ENCODE data around the gene KLHL3. TPM values are rescaled to one million over a fixed set of nuclear protein-coding genes. Genes with fewer than 3 reads are reported as not detected.

Gene KLHL3
- total and polyA plus RNA-seq, 2 donors (not counting 3 experiments of a cell fraction or from before 2014, with no cell fraction given): 8.8 to 13.6 TPM

DNA sequence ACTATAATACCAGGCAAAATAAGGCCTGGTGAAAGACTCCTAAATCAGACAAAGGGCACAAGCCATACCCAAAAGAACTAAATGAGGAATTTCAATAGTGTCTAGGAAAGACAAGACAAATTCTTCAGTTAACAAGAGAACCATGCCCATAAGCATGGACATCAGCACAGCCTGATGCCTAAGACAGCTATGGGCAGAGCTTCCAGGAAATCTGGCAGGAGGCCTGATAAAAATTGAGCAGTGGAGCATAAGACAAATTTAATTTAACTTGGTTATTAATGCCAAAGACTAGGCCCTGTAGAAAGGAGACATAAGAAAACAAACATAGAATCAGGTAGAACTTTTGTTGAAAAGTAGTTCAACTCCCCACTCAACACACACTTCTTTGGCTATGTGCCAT lies 17.3 kb downstream of the KLHL3 start:
- no peak for TF ChIP-seq EZH2 (IDR thresholded peaks at IDR 0.05; ENCODE audit: borderline replicate concordance, low read depth, low read length, severe bottlenecking)
- TF ChIP-seq POLR2A (IDR thresholded peaks at IDR 0.05; ENCODE audit: low read depth, low read length): no peak
- TF ChIP-seq, protein P1, sequence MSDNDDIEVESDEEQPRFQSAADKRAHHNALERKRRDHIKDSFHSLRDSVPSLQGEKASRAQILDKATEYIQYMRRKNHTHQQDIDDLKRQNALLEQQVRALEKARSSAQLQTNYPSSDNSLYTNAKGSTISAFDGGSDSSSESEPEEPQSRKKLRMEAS (IDR thresholded peaks at IDR 0.05; ENCODE audit: insufficient read depth, insufficient read length): no peak
- TF ChIP-seq JUN (IDR thresholded peaks at IDR 0.05; ENCODE audit: borderline replicate concordance, insufficient read depth, insufficient read length, low read depth): no peak
- TF ChIP-seq MYC (IDR thresholded peaks at IDR 0.05; ENCODE audit: low read depth, low read length): no peak
- TF ChIP-seq FOS (IDR thresholded peaks at IDR 0.05; ENCODE audit: borderline replicate concordance, insufficient read depth, low read length): no peak
- no peak for TF ChIP-seq GATA2 (IDR thresholded peaks at IDR 0.05; ENCODE audit: insufficient read depth, insufficient read length, low read depth, low read length)
- TF ChIP-seq POLR2AphosphoS5 (IDR thresholded peaks at IDR 0.05; ENCODE audit: insufficient read depth, low read depth, low read length): no peak
- H3K4me3 ChIP-seq (replicated peaks in 1 of 3; ENCODE audit: insufficient read depth in 1 of 3, low read depth in 1 of 3, low read length in 3 of 3): no peak overlapping the region
- H3K9ac ChIP-seq (replicated peaks; ENCODE audit: extremely low read depth, insufficient read depth, low read length): no peak overlapping the region
- peaks cover 0 to 2% of the 10 kb centered on the region in 2 experiments for H3K36me3 ChIP-seq (ENCODE audit: control insufficient read depth in 2 of 2, extremely low read depth in 1 of 2, insufficient read depth in 2 of 2, low read length in 2 of 2)
- no peak overlapping the region for H3K27ac ChIP-seq (ENCODE audit: insufficient read depth, low read depth, low read length)
- no TSS peak for BruUV-seq (replicated peaks)
- no peak overlapping the region for H3K4me2 ChIP-seq (ENCODE audit: insufficient read depth, low read length)
- H3K27me3 ChIP-seq (ENCODE audit: control insufficient read depth in 2 of 2, insufficient read depth in 2 of 2, low read length in 2 of 2): no peaks in the 10 kb centered on the region
- intact Hi-C loops (cut with micrococcal nuclease): no loop called here
- no peaks in the 10 kb centered on the region for H3K9me3 ChIP-seq (replicated peaks; ENCODE audit: control insufficient read depth, insufficient read depth, low read length)
- dilution Hi-C loops (cut with MboI; ENCODE audit: extremely low pct_ligation_motif_present, low sequenced_read_pairs): no loop called here
- H2AFZ ChIP-seq (ENCODE audit: low read depth, low read length): no peak overlapping the region
- DNase-seq (ENCODE audit: low read depth, low spot score) (no peak), FAIRE-seq (no peak)
- ChIA-PET CTCF (interaction anchor here (1.1 to 5.4 kb wide), 4 partner anchors 9 to 59 kb away, joined by 7 to 45 read pairs (median 10); no protein-coding TSS in a partner anchor), POLR2A (no interaction called here)
- no peaks in the 10 kb centered on the region for H3K79me2 ChIP-seq (ENCODE audit: control insufficient read depth, insufficient read depth, low read length)
- no peaks in the 10 kb centered on the region for H3K9me1 ChIP-seq (replicated peaks; ENCODE audit: control insufficient read depth, extremely low read depth, insufficient read depth, low read length)
- H3K4me1 ChIP-seq (ENCODE audit: control insufficient read depth, extremely low read depth, insufficient read depth, low read length): no peaks in the 10 kb centered on the region
- H4K20me1 ChIP-seq (replicated peaks; ENCODE audit: control insufficient read depth, extremely low read depth, insufficient read depth, low read length): no peaks in the 10 kb centered on the region

DNA sequence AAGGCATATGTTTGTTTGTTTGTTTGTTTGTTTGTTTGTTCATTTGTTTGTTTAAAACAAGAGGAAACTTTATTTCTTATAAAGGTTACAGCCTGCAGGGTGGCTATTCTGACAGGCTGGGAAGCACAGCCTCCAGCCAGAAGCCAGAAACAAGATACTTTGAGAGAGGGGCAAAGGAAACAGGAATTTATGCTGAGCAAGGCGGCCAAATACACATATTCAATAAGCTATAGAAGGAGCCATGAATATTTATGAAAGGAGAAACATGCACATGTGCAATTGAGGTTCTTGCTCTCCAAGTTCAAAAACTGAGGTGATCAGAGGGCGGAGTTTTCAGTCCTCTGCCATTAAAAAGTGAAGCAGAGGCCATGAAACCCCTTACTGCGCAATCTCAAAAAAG lies 19.6 kb downstream of the KLHL3 start:
- Histone ChIP-seq H4K20me1 (replicated peaks; ENCODE audit: control insufficient read depth, extremely low read depth, insufficient read depth, low read length) (no peaks in the 10 kb centered on the region), H3K79me2 (ENCODE audit: control insufficient read depth, insufficient read depth, low read length) (no peaks in the 10 kb centered on the region), H3K27me3 (ENCODE audit: control insufficient read depth in 2 of 2, insufficient read depth in 2 of 2, low read length in 2 of 2) (no peaks in the 10 kb centered on the region), H3K27ac (ENCODE audit: insufficient read depth, low read depth, low read length) (no peak overlapping the region), H3K9me3 (replicated peaks; ENCODE audit: control insufficient read depth, insufficient read depth, low read length) (no peaks in the 10 kb centered on the region), H3K9me1 (replicated peaks; ENCODE audit: control insufficient read depth, extremely low read depth, insufficient read depth, low read length) (no peaks in the 10 kb centered on the region), H3K4me3 (replicated peaks in 1 of 3; ENCODE audit: insufficient read depth in 1 of 3, low read depth in 1 of 3, low read length in 3 of 3) (no peak overlapping the region), H3K4me2 (ENCODE audit: insufficient read depth, low read length) (no peak overlapping the region), H3K4me1 (ENCODE audit: control insufficient read depth, extremely low read depth, insufficient read depth, low read length) (no peaks in the 10 kb centered on the region), H3K9ac (replicated peaks; ENCODE audit: extremely low read depth, insufficient read depth, low read length) (no peak overlapping the region), H3K36me3 (ENCODE audit: control insufficient read depth in 2 of 2, extremely low read depth in 1 of 2, insufficient read depth in 2 of 2, low read length in 2 of 2) (peaks cover 0 to 2% of the 10 kb centered on the region in 2 experiments), H2AFZ (ENCODE audit: low read depth, low read length) (no peak overlapping the region)
- no peak for FAIRE-seq
- DNase-seq (ENCODE audit: low read depth, low spot score): no peak
- intact Hi-C loops (cut with micrococcal nuclease): no loop called here
- TF ChIP-seq, protein P1 (IDR thresholded peaks at IDR 0.05; ENCODE audit: insufficient read depth, insufficient read length): no peak
- TF ChIP-seq POLR2A (IDR thresholded peaks at IDR 0.05; ENCODE audit: low read depth, low read length) (no peak), GATA2 (IDR thresholded peaks at IDR 0.05; ENCODE audit: insufficient read depth, insufficient read length, low read depth, low read length) (no peak), JUN (IDR thresholded peaks at IDR 0.05; ENCODE audit: borderline replicate concordance, insufficient read depth, insufficient read length, low read depth) (no peak), FOS (IDR thresholded peaks at IDR 0.05; ENCODE audit: borderline replicate concordance, insufficient read depth, low read length) (no peak), POLR2AphosphoS5 (IDR thresholded peaks at IDR 0.05; ENCODE audit: insufficient read depth, low read depth, low read length) (no peak), EZH2 (IDR thresholded peaks at IDR 0.05; ENCODE audit: borderline replicate concordance, low read depth, low read length, severe bottlenecking) (no peak)
- TF ChIP-seq, protein P2, sequence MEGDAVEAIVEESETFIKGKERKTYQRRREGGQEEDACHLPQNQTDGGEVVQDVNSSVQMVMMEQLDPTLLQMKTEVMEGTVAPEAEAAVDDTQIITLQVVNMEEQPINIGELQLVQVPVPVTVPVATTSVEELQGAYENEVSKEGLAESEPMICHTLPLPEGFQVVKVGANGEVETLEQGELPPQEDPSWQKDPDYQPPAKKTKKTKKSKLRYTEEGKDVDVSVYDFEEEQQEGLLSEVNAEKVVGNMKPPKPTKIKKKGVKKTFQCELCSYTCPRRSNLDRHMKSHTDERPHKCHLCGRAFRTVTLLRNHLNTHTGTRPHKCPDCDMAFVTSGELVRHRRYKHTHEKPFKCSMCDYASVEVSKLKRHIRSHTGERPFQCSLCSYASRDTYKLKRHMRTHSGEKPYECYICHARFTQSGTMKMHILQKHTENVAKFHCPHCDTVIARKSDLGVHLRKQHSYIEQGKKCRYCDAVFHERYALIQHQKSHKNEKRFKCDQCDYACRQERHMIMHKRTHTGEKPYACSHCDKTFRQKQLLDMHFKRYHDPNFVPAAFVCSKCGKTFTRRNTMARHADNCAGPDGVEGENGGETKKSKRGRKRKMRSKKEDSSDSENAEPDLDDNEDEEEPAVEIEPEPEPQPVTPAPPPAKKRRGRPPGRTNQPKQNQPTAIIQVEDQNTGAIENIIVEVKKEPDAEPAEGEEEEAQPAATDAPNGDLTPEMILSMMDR (IDR thresholded peaks at IDR 0.05; ENCODE audit: extremely low read depth in 1 of 2, insufficient read depth in 1 of 2, low read depth in 1 of 2, low read length in 2 of 2): no peak
- CTCF ChIA-PET: interaction anchor here (2.3 kb wide), 2 partner anchors 10 to 56 kb away, joined by 7 to 20 read pairs; no protein-coding TSS in a partner anchor
- BruUV-seq (replicated peaks): no TSS peak
- POLR2A ChIA-PET: no interaction called here
- dilution Hi-C loops (cut with MboI; ENCODE audit: extremely low pct_ligation_motif_present, low sequenced_read_pairs): no loop called here

Measured in endothelial cell of umbilical vein (primary cell).